Measurements from ENCODE around the gene SLU7. TPM values are rescaled to one million over a fixed set of nuclear protein-coding genes. Genes with fewer than 3 reads are reported as not detected.

The SLU7 gene
- 10 to 100 TPM; 33.2 to 53.7 TPM for total RNA-seq

GRCh38 chr5:160418561-160419457 is at the start of gene SLU7:
TSS of gene SLU7 (minus strand) at chr5:160419081. CDS start at chr5:160415294, 3,787 bp downstream.
- peak within 1 kb of the TSS; percentile 93 for H3K4me3 Mint-ChIP-seq
- H3K36me3 Mint-ChIP-seq (ENCODE audit: low read depth) = peaks cover 74% of the 10 kb centered on the region
- ATAC-seq (replicated peaks) = peak; percentile 75
- no peaks in the 10 kb centered on the region for H3K9me3 Mint-ChIP-seq
- H3K27ac Mint-ChIP-seq = peak within 1 kb of the TSS; percentile 96
- H3K27me3 Mint-ChIP-seq = no peaks in the 10 kb centered on the region
- H3K4me1 Mint-ChIP-seq = peaks cover 42% of the 10 kb centered on the region

DNA sequence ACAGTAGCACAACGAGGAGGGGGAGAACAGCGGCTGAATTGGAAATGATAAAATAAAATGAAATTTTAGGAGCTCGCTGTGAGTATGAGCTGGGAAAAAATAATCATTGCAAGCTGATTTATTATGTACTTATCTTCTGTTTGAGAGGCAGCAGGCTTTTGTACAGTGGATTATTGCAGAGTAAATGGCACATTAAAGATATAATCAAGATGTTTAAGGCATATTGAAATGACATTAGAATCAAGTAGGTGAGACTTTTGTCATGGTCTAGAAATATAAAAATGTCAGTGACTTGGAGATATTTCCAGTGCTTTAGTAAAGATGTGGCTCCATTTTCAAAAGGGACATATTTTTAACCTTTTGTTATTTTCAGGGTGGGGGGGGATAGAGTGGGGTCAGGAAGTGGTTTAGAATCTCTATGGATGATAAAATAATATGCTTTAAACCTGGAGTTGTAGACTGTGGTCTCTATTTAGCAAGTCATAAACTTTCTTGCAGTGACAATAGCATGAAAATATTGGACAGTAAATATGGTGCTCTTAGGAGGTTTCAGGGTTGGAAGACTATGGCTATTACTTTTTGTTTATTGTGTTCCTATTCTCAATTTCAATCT is 49.6 kb upstream of the SLU7 start:
- H3K9me3 Mint-ChIP-seq = no peaks in the 10 kb centered on the region
- no peak for ATAC-seq (replicated peaks)
- peak overlapping the region; percentile 89 for H3K4me3 Mint-ChIP-seq
- no peaks in the 10 kb centered on the region for H3K27me3 Mint-ChIP-seq
- H3K27ac Mint-ChIP-seq = peak overlapping the region; percentile 90
- peaks cover 56% of the 10 kb centered on the region for H3K36me3 Mint-ChIP-seq (ENCODE audit: low read depth)
- peaks cover 36% of the 10 kb centered on the region for H3K4me1 Mint-ChIP-seq

- Mint-ChIP-seq H3K27me3 (no peaks in the 10 kb centered on the region), H3K36me3 (ENCODE audit: low read depth) (peaks cover 49% of the 10 kb centered on the region), H3K9me3 (no peaks in the 10 kb centered on the region), H3K4me1 (peaks cover 34% of the 10 kb centered on the region), H3K27ac (peak overlapping the region; percentile 90), H3K4me3 (peak overlapping the region; percentile 89)
- ATAC-seq (replicated peaks) = peak; percentile 91
Observed at GRCh38 chr5:160467555-160468362, 48.9 kb upstream of the SLU7 start.

- Mint-ChIP-seq H3K27me3 (no peaks in the 10 kb centered on the region), H3K4me3 (peak overlapping the region; percentile 89), H3K27ac (peak overlapping the region; percentile 90), H3K4me1 (peaks cover 34% of the 10 kb centered on the region), H3K36me3 (ENCODE audit: low read depth) (peaks cover 43% of the 10 kb centered on the region), H3K9me3 (no peaks in the 10 kb centered on the region)
- peak; percentile 27 for ATAC-seq (replicated peaks)
Observed at GRCh38 chr5:160466889-160467554, 48.1 kb upstream of the SLU7 start.

- ATAC-seq (replicated peaks) = no peak
- Mint-ChIP-seq H3K36me3 (ENCODE audit: low read depth) (peaks cover 34% of the 10 kb centered on the region), H3K27ac (no peak overlapping the region), H3K27me3 (no peaks in the 10 kb centered on the region), H3K4me3 (no peak overlapping the region), H3K9me3 (no peaks in the 10 kb centered on the region), H3K4me1 (peaks cover 31% of the 10 kb centered on the region)
Observed at GRCh38 chr5:160466116-160466515, 47.2 kb upstream of the SLU7 start.

DNA sequence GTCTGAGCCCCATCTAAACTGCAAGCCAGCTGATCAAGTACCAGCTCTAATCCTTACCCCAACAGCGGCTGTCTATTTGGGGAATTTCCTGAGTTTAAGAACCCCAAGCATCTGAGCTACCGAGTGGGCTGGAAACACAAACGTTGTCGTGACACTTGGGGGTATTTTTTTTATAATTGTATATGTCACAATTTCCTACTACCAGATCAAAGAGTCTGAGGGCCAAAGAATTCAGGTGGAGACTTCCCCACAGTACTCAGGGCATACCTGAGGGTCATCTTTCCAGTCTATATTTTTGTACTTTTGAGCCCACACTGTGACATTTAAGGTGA is 45.6 kb upstream of the SLU7 start:
- Mint-ChIP-seq H3K4me1 (peaks cover 24% of the 10 kb centered on the region), H3K4me3 (peak overlapping the region; percentile 50), H3K9me3 (no peaks in the 10 kb centered on the region), H3K27me3 (no peaks in the 10 kb centered on the region), H3K36me3 (ENCODE audit: low read depth) (peaks cover 17% of the 10 kb centered on the region), H3K27ac (peak overlapping the region; percentile 58)
- no peak for ATAC-seq (replicated peaks)

- Mint-ChIP-seq H3K27me3 (no peaks in the 10 kb centered on the region), H3K4me1 (peaks cover 29% of the 10 kb centered on the region), H3K27ac (peak overlapping the region; percentile 58), H3K4me3 (peak overlapping the region; percentile 50), H3K9me3 (no peaks in the 10 kb centered on the region), H3K36me3 (ENCODE audit: low read depth) (peaks cover 11% of the 10 kb centered on the region)
- no peak for ATAC-seq (replicated peaks)
Observed at GRCh38 chr5:160463740-160464465, 45.0 kb upstream of the SLU7 start.

DNA sequence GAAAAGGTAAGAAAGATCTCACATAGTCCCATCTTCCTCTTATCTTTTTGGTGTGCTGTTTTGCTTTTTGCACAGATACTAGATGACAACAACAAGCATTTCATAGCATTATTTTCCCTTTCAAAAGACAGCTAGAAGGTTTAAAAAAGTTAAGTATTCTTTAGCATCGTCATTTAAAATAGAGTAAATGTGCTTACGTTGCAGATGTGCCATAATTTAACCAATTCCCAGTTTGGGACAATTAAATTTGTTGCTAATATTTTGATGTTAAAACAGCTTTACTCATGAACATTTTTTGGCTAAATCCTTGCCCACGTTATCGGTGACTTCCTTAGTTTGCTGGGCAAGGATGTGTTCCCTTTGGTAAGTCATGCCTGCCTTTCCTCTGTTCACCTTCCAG is 44.3 kb upstream of the SLU7 start:
- ATAC-seq (replicated peaks) = no peak
- Mint-ChIP-seq H3K4me1 (peaks cover 32% of the 10 kb centered on the region), H3K27ac (no peak overlapping the region), H3K4me3 (no peak overlapping the region), H3K27me3 (no peaks in the 10 kb centered on the region), H3K9me3 (no peaks in the 10 kb centered on the region), H3K36me3 (ENCODE audit: low read depth) (peaks cover 9% of the 10 kb centered on the region)

- H3K27me3 Mint-ChIP-seq = no peaks in the 10 kb centered on the region
- no peaks in the 10 kb centered on the region for H3K9me3 Mint-ChIP-seq
- ATAC-seq (replicated peaks) = no peak
- no peaks in the 10 kb centered on the region for H3K36me3 Mint-ChIP-seq (ENCODE audit: low read depth)
- no peak overlapping the region for H3K4me3 Mint-ChIP-seq
- H3K4me1 Mint-ChIP-seq = peaks cover 27% of the 10 kb centered on the region
- H3K27ac Mint-ChIP-seq = no peak overlapping the region
Observed at GRCh38 chr5:160462167-160462566, 43.3 kb upstream of the SLU7 start.

DNA sequence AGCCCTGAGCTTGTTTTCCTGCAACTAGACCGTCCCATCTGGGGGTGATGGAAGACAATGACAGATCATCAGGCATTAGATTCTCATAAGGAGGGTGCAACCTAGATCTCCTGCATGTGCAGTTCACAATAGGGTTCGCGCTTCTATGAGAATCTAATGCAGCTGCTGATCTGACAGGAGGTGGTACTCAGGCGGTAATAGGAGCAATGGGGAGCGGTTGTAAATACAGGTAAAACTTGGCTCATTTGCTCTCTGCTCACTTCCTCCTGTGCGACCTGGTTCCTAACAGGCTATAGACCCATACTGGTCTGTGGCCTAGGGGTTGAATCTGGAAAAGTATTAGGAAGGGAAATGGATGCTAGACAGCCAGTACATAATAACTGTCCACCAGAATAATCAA is 42.5 kb upstream of the SLU7 start:
- no peaks in the 10 kb centered on the region for H3K9me3 Mint-ChIP-seq
- ATAC-seq (replicated peaks) = no peak
- H3K4me3 Mint-ChIP-seq = no peak overlapping the region
- H3K36me3 Mint-ChIP-seq (ENCODE audit: low read depth) = no peaks in the 10 kb centered on the region
- H3K27ac Mint-ChIP-seq = no peak overlapping the region
- H3K27me3 Mint-ChIP-seq = no peaks in the 10 kb centered on the region
- peaks cover 19% of the 10 kb centered on the region for H3K4me1 Mint-ChIP-seq

DNA sequence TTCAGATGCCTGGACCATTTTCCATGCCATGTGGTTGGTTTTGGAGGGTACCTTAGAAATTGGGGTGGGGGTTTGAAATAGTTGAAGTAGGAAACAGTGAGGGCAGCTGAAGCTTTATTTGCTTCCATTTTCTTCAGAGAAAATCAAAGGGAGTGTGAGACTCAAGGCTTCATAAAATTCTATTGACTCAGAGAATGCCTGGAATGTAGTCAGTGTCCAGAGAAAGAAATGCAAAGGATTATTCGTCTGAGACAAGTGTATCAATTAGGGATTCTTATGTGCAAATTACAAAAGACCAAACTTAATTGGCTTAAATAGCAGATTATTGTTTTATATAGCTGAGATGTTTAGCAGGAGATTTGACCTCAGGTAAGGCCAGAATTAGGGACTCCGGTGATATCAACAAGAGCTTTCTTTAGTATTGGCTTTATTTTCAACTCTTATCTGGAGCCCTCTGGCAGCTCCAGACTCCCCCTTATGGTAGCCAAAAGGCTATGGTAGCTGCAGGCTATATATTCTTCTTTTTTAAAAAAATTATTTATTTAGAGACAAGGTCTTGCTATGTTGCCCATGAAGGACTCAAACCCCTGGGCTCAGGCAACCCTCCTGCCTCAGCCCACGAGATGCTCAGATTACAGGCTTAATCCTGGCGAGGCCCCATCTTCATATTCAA is 41.6 kb upstream of the SLU7 start:
- ATAC-seq (replicated peaks) = no peak
- Mint-ChIP-seq H3K4me1 (peaks cover 20% of the 10 kb centered on the region), H3K4me3 (no peak overlapping the region), H3K27me3 (peaks cover 2% of the 10 kb centered on the region), H3K9me3 (no peaks in the 10 kb centered on the region), H3K27ac (no peak overlapping the region), H3K36me3 (ENCODE audit: low read depth) (no peaks in the 10 kb centered on the region)

GRCh38 chr5:160458806-160459800 is 40.2 kb upstream of the SLU7 start:
- Mint-ChIP-seq H3K4me3 (peak overlapping the region; percentile 52), H3K4me1 (peaks cover 19% of the 10 kb centered on the region), H3K36me3 (ENCODE audit: low read depth) (no peaks in the 10 kb centered on the region), H3K27me3 (peaks cover 5% of the 10 kb centered on the region), H3K9me3 (no peaks in the 10 kb centered on the region), H3K27ac (peak overlapping the region; percentile 84)
- ATAC-seq (replicated peaks) = peak; percentile 87

Data from activated T-helper 17 cell treated with anti-CD3 and anti-CD28 coated beads, Interleukin-2, amount 50 U/mL, for 72 hours (primary cell).